ENCODE data around the gene ZNF563. TPM values are rescaled to one million over a fixed set of nuclear protein-coding genes. Genes with fewer than 3 reads are reported as not detected.

The ZNF563 gene
- total and polyA plus RNA-seq, 7 donors: 0.84 to 7.6 (median 1.6) TPM

DNA sequence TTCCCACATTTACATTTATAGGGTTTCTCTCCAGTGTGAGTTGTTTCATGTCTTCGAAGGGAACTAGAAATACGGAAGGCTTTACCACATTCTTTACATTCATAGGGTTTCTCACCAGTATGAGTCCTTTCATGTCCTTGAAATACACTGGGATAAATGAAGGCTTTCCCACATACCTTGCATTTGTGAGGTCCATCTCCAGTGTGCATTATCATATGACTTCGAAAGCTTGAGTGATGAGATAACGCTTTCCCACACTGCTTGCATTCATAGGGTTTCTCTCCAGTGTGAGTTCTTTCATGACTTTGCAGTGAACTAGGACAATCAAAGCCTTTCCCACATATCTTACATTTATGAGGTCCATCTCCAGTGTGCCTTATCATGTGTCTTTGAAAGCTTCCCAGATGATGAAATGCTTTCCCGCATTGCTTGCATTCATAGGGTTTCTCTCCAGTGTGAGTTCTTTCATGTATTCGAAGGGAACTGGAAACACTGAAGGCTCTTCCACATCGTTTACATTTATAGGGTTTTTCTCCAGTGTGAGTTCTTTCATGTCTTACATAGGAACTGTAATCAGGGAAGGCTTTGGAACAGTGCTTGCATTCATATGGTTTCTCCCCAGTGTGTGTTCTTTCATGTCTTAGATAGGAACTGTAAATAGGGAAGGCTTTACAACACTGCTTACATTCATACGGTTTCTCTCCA is 16.9 kb upstream of the ZNF563 start:
- H3K27me3 ChIP-seq (ENCODE audit: insufficient read depth in 3 of 3, low read length in 2 of 3): no peaks in the 10 kb centered on the region
- 97 to 98% (median 98%) methylated on average over 8 of the region's 8 CpGs for WGBS, 3 donors
- TF ChIP-seq, protein P1, sequence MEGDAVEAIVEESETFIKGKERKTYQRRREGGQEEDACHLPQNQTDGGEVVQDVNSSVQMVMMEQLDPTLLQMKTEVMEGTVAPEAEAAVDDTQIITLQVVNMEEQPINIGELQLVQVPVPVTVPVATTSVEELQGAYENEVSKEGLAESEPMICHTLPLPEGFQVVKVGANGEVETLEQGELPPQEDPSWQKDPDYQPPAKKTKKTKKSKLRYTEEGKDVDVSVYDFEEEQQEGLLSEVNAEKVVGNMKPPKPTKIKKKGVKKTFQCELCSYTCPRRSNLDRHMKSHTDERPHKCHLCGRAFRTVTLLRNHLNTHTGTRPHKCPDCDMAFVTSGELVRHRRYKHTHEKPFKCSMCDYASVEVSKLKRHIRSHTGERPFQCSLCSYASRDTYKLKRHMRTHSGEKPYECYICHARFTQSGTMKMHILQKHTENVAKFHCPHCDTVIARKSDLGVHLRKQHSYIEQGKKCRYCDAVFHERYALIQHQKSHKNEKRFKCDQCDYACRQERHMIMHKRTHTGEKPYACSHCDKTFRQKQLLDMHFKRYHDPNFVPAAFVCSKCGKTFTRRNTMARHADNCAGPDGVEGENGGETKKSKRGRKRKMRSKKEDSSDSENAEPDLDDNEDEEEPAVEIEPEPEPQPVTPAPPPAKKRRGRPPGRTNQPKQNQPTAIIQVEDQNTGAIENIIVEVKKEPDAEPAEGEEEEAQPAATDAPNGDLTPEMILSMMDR (IDR thresholded peaks at IDR 0.05): no peak
- no peak overlapping the region for H3K4me3 ChIP-seq
- no peak for ATAC-seq
- H3K4me1 ChIP-seq: no peaks in the 10 kb centered on the region
- no peak overlapping the region for H3K27ac ChIP-seq
- DNase-seq: no peak
- H3K9me3 ChIP-seq: peaks cover 69% of the 10 kb centered on the region
- H3K36me3 ChIP-seq (ENCODE audit: insufficient read depth in 1 of 2, low read depth in 1 of 2): peaks cover 17 to 30% of the 10 kb centered on the region in 2 donors
- intact Hi-C loops (cut with DNase I): no loop called here

DNA sequence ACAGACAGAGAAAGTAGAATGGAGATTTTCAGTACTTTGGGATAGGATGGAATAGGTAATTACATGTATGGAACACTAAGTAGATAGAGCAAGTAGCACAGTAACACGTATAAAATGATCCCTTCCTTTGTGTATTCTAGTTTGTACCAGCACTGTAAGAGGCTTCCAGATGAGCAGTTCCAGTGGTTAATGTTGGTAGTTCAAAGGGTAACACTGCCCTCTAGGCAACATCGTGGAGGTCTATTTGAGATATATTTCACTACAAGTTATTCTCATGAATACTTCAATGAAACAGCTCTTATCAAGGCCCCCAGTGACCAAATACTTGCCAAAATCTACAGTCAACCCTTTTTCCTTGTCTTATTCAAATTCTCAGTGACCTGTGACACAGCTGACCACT is 13.5 kb upstream of the ZNF563 start:
- Histone ChIP-seq H3K36me3 (ENCODE audit: insufficient read depth in 1 of 2, low read depth in 1 of 2) (peaks cover 17 to 27% of the 10 kb centered on the region in 2 donors), H3K27me3 (ENCODE audit: insufficient read depth in 3 of 3, low read length in 2 of 3) (no peaks in the 10 kb centered on the region), H3K27ac (no peak overlapping the region), H3K9me3 (peaks cover 65% of the 10 kb centered on the region), H3K4me3 (no peak overlapping the region), H3K4me1 (no peaks in the 10 kb centered on the region)
- ATAC-seq: no peak
- 69 to 78% (median 73%) methylated on average over 2 of the region's 2 CpGs for WGBS, 3 donors
- intact Hi-C loops (cut with DNase I): no loop called here
- TF ChIP-seq, protein P1 (IDR thresholded peaks at IDR 0.05): no peak
- no peak for DNase-seq

- Histone ChIP-seq H3K9me3 (peaks cover 50% of the 10 kb centered on the region), H3K27me3 (ENCODE audit: insufficient read depth in 3 of 3, low read length in 2 of 3) (no peaks in the 10 kb centered on the region), H3K27ac (no peak overlapping the region), H3K4me3 (no peak overlapping the region), H3K36me3 (ENCODE audit: insufficient read depth in 1 of 2, low read depth in 1 of 2) (peaks cover 3 to 10% of the 10 kb centered on the region in 2 donors), H3K4me1 (no peaks in the 10 kb centered on the region)
- ATAC-seq (no peak), DNase-seq (no peak)
- WGBS, 3 donors: 89 to 96% (median 94%) methylated on average over 1 of the region's 1 CpG
- intact Hi-C loops (cut with DNase I): no loop called here
- TF ChIP-seq, protein P1 (IDR thresholded peaks at IDR 0.05): no peak
Measured at GRCh38 chr19:12345197-12345596, 11.8 kb upstream of the ZNF563 start.

DNA sequence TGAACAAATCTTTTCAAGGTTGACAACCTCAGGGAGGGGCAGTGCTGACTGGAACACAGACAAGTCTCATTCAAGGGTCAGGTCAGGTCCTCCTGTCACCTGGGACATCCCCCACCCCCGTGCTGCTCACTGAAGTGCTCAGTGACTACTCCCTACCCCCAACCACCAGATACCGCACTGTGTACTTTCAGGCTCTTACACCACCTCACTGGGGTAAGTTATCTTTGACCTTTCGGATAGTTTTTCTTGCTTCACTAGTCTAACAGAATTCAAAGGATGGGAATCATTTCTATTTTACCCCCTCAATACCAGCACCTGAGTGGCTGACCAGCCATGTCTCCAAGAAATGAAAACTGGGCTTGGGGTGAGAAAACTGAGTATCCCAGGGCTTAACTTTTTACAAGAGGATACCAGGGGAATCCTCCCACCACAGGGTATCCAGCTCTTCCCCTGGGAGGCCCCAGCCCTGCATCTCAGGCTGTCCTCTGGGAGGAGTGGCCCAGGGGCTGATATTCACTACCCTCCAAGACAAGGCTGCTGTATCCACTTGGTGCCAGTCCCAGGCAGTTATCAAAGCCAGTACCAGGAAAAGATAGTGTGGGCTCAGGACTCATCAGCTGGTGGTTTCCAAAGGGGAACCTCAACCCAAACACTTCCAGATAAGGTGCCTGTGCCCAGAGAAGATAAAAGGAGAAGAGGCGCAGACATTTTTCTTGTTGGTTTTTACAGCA is 2.1 kb downstream of the ZNF563 start:
- ATAC-seq (no peak), DNase-seq (no peak)
- H3K4me3 ChIP-seq: no peak overlapping the region
- H3K36me3 ChIP-seq (ENCODE audit: insufficient read depth in 1 of 2, low read depth in 1 of 2): no peaks in the 10 kb centered on the region
- no peaks in the 10 kb centered on the region for H3K9me3 ChIP-seq
- peak overlapping the region; percentile 1 for H3K27ac ChIP-seq
- H3K27me3 ChIP-seq (ENCODE audit: insufficient read depth in 3 of 3, low read length in 2 of 3): no peaks in the 10 kb centered on the region
- H3K4me1 ChIP-seq: peaks cover 19% of the 10 kb centered on the region
- 72 to 83% (median 77%) methylated on average over 4 of the region's 4 CpGs for WGBS, 3 donors
- intact Hi-C loops (cut with DNase I): loop anchor here (2.0 to 5.0 kb wide), 2 partner anchors 36 to 37 kb away; partner anchors contain the start of genes ZNF44 (in 1 of the 2) and ZNF442 (in 1 of the 2)
- TF ChIP-seq, protein P1 (IDR thresholded peaks at IDR 0.05): no peak

Data from psoas muscle (tissue), 8 donors.